IPS-NIHi11 (cell line): Measurements from ENCODE around the gene SYT4.
"Not testable (repeated sequence)": the region's sequence is repeated elsewhere in the genome, so short reads cannot be mapped to it uniquely, and the experiment has no call there.

Experiments used
- DNase-seq: peaks from one replicate; pipeline ENCODE4 v3.0.0; 2012; ENCODE audit warnings: mixed read lengths, low spot score

Gene SYT4

GRCh38 chr18:43277164-43277600 lies at the start of gene SYT4:
Gene SYT4, minus strand, starts transcription at chr18:43277490. Its CDS starts 209 bp downstream, at chr18:43277281.
- DNase-seq, result peak; percentile 74

- DNase-seq, result no peak
Measured at GRCh38 chr18:43322132-43322531, 44.8 kb upstream of the SYT4 start.

GRCh38 chr18:43314941-43315340 lies 37.7 kb upstream of the SYT4 start:
- DNase-seq, result no peak

- no peak for DNase-seq
Measured at GRCh38 chr18:43312891-43313290, 35.6 kb upstream of the SYT4 start.

- no peak for DNase-seq
Measured at GRCh38 chr18:43310239-43310638, 32.9 kb upstream of the SYT4 start.

GRCh38 chr18:43303376-43303775 lies 26.1 kb upstream of the SYT4 start:
- DNase-seq, result no peak

- not testable (repeated sequence) for DNase-seq
Measured at GRCh38 chr18:43286187-43286586, 8.9 kb upstream of the SYT4 start.

GRCh38 chr18:43283299-43283698 lies 6.0 kb upstream of the SYT4 start:
- DNase-seq, result no peak

- peak; percentile 72 for DNase-seq
Measured at GRCh38 chr18:43279015-43279744, 1.9 kb upstream of the SYT4 start.

- DNase-seq, result no peak
Measured at GRCh38 chr18:43278355-43278754, 1.1 kb upstream of the SYT4 start.

GRCh38 chr18:43276491-43276890 lies 799 bp downstream of the SYT4 start:
- DNase-seq, result no peak

- no peak for DNase-seq
Measured at GRCh38 chr18:43275546-43275945, 1.7 kb downstream of the SYT4 start.

GRCh38 chr18:43274526-43274925 lies 2.8 kb downstream of the SYT4 start:
- no peak for DNase-seq

- peak; percentile 31 for DNase-seq
Measured at GRCh38 chr18:43271593-43272432, 5.5 kb downstream of the SYT4 start.

- no peak for DNase-seq
Measured at GRCh38 chr18:43267818-43268217, 9.5 kb downstream of the SYT4 start.

- DNase-seq, result no peak
Measured at GRCh38 chr18:43265465-43265864, 11.8 kb downstream of the SYT4 start.

- DNase-seq, result no peak
Measured at GRCh38 chr18:43248610-43249249, 28.6 kb downstream of the SYT4 start.

- DNase-seq, result no peak
Measured at GRCh38 chr18:43247944-43248343, 29.3 kb downstream of the SYT4 start.

GRCh38 chr18:43238429-43238828 lies 38.9 kb downstream of the SYT4 start:
- DNase-seq, result no peak

- DNase-seq, result no peak
Measured at GRCh38 chr18:43236921-43237320, 40.4 kb downstream of the SYT4 start.

GRCh38 chr18:43234889-43235288 lies 42.4 kb downstream of the SYT4 start:
- no peak for DNase-seq

- DNase-seq, result no peak
Measured at GRCh38 chr18:43222501-43222900, 54.8 kb downstream of the SYT4 start.

- no peak for DNase-seq
Measured at GRCh38 chr18:43220691-43221090, 56.6 kb downstream of the SYT4 start.
